Measurements from ENCODE around the gene FMN1. TPM values are rescaled to one million over a fixed set of nuclear protein-coding genes. Genes with fewer than 3 reads are reported as not detected.

FMN1 gene
- total and polyA plus RNA-seq, 2 of the 13 experiments (the other 11 are each of a cell fraction or from before 2014, with no cell fraction given) = 0.20 to 0.60 TPM

GRCh38 chr15:32818758-32819447 lies 375.6 kb downstream of the FMN1 start:
- in situ Hi-C loops (cut with HindIII; ENCODE audit: extremely low pct_ligation_motif_present, low pct_unique_long_range_greater_than_20kb) = no loop called here

More at GRCh38 chr15:32818758-32819447, 375.6 kb downstream of the FMN1 start:
- ATAC-seq = no peak
- no peaks in the 10 kb centered on the region for H3K79me2 ChIP-seq (ENCODE audit: insufficient read depth, low read length)
- H3K9me3 ChIP-seq (ENCODE audit: low read length) = no peaks in the 10 kb centered on the region
- 50% methylated on average over 10 of the region's 11 CpGs for WGBS (ENCODE audit: low lambda C conversion rate)
- FAIRE-seq = no peak
- no peaks in the 10 kb centered on the region for H3K27me3 ChIP-seq (ENCODE audit: control insufficient read depth in 1 of 2, insufficient read depth in 2 of 2, low read length in 2 of 2)
- no TSS peak for BruUV-seq (replicated peaks)
- H3K27ac ChIP-seq (ENCODE audit: extremely low read length, insufficient read depth, low read length) = no peak overlapping the region
- TF ChIP-seq TSC22D2 (CRISPR knock-in tag; IDR thresholded peaks at IDR 0.05; ENCODE audit: borderline replicate concordance) (no peak), ZNF224 (CRISPR knock-in tag; IDR thresholded peaks at IDR 0.05) (no peak), SRSF1 (optimal IDR thresholded peaks at IDR 0.05; ENCODE audit: low read depth, low read length) (no peak), SIN3A (IDR thresholded peaks at IDR 0.05; ENCODE audit: borderline replicate concordance, low read depth, low read length) (no peak), ZBTB7A (CRISPR knock-in tag; IDR thresholded peaks at IDR 0.05) (no peak), CHD2 (IDR thresholded peaks at IDR 0.05; ENCODE audit: low read depth, low read length) (no peak), HMGXB3 (CRISPR knock-in tag; IDR thresholded peaks at IDR 0.05; ENCODE audit: borderline replicate concordance) (no peak), KDM5B (CRISPR knock-in tag; IDR thresholded peaks at IDR 0.05; ENCODE audit: borderline replicate concordance) (no peak), ZNF616 (CRISPR knock-in tag; IDR thresholded peaks at IDR 0.05; ENCODE audit: low read depth) (no peak), ARID5B (CRISPR knock-in tag; IDR thresholded peaks at IDR 0.05) (no peak)
- H3K9ac ChIP-seq (ENCODE audit: insufficient read depth, low read depth, low read length) = no peak overlapping the region
- ChIA-PET CTCF (ENCODE audit: low intra/inter-chr PET ratio, low total read pairs) (no interaction called here), POLR2A (no interaction called here)
- H4K20me1 ChIP-seq (ENCODE audit: insufficient read depth, low read length) = no peaks in the 10 kb centered on the region
- no peaks in the 10 kb centered on the region for H3K4me1 ChIP-seq (ENCODE audit: insufficient read depth, low read length)
- intact Hi-C loops (cut with micrococcal nuclease; ENCODE audit: unreplicated experiment) = no loop called here
- H3K36me3 ChIP-seq (replicated peaks in 1 of 2; ENCODE audit: control insufficient read depth in 1 of 2, insufficient read depth in 2 of 2, low read length in 2 of 2) = no peaks in the 10 kb centered on the region
- H2AFZ ChIP-seq (ENCODE audit: low read length) = no peak overlapping the region
- H3K4me3 ChIP-seq (replicated peaks in 1 of 3; ENCODE audit: insufficient read depth in 1 of 3, low read depth in 2 of 3, low read length in 3 of 3) = no peak overlapping the region
- no peak for DNase-seq (ENCODE audit: low spot score)
- no peak overlapping the region for H3K4me2 ChIP-seq (ENCODE audit: low read depth, low read length)

Data from HepG2 (cell line).